T-helper 1 cell treated with Interleukin-12 subunit alpha and Interleukin-12 subunit beta and Interleukin-4 antibody, amounts not matched to agents 30 ng/mL and 1 ng/mL, for 36 hours (primary cell): ENCODE data around the gene ITSN1. TPM values are rescaled to one million over a fixed set of nuclear protein-coding genes. Genes with fewer than 3 reads are reported as not detected.

Source experiments
- intact Hi-C: fragments of 100-400 bp; cut with micrococcal nuclease; formaldehyde crosslinking; loops from one replicate; pipeline ENCODE4 v1.15.1; 2024
- total RNA-seq: library from RNA; stranded (reverse); gene quantifications from 2 replicates; pipeline ENCODE4 v1.2.3, GENCODE V29; 2022

The ITSN1 gene
- total RNA-seq, 1 donor from 2014 or later: 2.4 TPM

DNA sequence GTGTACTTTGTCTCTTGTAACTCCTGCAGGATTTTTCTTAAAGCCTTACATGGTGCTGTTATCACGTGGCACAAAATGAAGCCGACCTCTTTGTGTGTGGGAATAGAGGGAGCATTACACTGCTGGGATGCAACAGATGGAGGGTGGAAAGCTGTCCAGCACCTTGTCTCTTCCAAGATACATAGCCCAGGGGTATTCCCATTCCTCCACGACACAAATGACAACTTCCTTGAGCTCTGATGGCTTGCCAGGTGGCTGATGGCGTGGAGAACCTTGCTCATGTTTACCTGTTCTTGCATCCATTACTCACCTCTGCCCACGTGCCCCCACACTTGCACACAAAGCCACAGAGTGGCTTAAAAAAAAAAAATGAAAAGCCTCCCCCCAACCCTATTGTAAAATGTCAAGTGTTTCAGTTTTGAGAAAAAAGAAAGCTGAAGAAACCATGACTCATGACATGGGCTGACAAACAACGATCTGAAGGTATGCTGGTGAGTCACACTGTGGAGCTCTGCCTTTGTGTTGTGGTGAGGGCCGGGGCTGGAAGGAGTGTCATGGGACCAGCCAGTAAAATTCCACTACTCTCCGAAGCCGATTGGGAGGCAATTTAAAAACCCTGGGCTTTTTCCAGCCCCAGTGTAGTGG is 305.3 kb downstream of the ITSN1 start:
- intact Hi-C loops: loop anchor here (1.0 to 10.0 kb wide), 10 partner anchors 11 to 1097 kb away; partner anchors contain the start of genes ATP5PO, GART, MRPS6 and RUNX1

DNA sequence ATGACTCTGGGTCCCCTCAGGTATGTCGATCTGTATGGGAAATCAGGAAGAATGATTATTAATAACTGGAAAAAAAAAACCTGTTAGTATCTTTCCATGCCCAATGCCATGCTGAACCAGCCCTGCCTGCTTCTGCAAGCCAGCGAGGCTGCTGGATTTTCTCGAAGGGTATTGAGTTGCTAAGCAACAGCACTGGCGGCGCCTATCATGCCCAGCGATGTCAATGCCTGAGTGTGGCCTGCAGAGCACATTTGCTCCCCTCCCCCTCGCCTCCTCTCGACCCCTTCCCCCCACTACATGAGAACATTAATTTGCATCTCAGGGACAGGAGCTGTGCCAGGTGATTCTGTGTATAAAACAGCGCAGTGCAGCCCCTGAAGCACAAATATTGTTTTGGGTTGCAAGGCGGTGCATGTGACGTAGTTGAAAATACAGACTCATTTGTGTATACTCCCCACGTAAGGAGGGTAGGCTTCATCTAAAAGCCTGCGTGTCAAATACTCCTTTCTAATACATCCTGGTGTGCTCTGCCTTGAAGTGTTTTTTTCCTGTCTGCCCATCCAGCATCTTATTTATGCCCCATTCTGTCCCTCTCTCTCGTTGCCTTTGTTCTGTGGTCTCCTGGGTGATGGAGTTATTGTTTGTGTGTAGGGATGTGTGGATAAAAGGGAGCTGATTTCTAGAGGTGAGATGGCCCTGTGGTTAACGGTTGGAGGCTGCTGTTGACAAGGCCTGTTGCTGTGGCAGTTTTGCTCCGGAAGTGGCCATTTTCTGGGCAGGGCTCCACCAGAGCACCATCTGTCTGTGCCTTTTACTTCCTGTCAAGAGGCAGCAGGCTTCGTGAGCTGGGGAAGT is 306.0 kb downstream of the ITSN1 start:
- intact Hi-C loops: loop anchor here (1.0 to 10.0 kb wide), 7 partner anchors 27 to 1096 kb away; partner anchors contain the start of genes ATP5PO, GART, RUNX1 and SON

DNA sequence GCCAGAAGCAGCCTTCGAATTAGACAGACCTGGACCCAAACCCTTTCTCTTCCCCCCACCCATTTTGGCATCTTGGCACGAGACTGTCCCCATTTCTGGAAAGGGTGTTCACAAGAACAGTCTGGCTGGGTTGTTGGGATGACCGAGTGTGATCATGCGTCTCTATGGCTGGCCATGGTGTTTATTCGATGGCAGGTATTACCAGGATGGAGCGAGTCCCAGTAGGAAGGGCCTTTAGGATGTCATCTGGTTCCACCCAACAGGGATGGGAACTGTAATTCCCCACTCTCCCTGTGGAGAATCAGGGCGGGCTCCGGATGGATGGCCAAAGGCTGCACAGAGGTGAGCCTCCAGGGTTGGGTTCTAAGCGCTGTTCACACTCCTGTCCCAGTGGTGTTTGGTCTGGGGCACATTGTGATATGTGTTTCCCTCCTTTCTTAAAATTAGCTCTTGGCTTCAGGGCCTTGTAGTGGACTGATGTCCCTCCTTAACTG is 306.7 kb downstream of the ITSN1 start:
- intact Hi-C loops: loop anchor here (1.0 to 10.0 kb wide), 7 partner anchors 26 to 1096 kb away; partner anchors contain the start of genes ATP5PO, GART, RUNX1 and SON

Other genes with a start within 250 kb of the ITSN1 start
- 4.1 and 4.2 TPM in 2 replicates for gene IFNGR2, start 239.1 kb upstream of the ITSN1 start, total RNA-seq
- gene TMEM50B, start 162.5 kb upstream of the ITSN1 start, total RNA-seq: 34.5 and 37.8 TPM in 2 replicates
- gene DNAJC28, start 150.8 kb upstream of the ITSN1 start, total RNA-seq: 0.15 and 0.17 TPM in 2 replicates
- gene GART, start 100.4 kb upstream of the ITSN1 start, total RNA-seq: 110 and 115 TPM in 2 replicates
- gene SON, start 99.5 kb upstream of the ITSN1 start, total RNA-seq: 341 and 345 TPM in 2 replicates
- 29.5 and 31.5 TPM in 2 replicates for gene DONSON, start 53.8 kb upstream of the ITSN1 start, total RNA-seq
- gene CRYZL1, start 760 bp upstream of the ITSN1 start, total RNA-seq: 25.9 and 34.6 TPM in 2 replicates